GM12892 (cell line): Measurements from ENCODE around the gene TAF3.
"Not testable (repeated sequence)": the region's sequence is repeated elsewhere in the genome, so short reads cannot be mapped to it uniquely, and the experiment has no call there.

Experiments
- DNase-seq: peaks from one replicate; pipeline ENCODE4 v3.0.0; 2011; ENCODE audit not compliant: insufficient read length
- FAIRE-seq: peaks from 2 replicates; lab custom pipeline; 2011; peaks lifted over from hg19 to GRCh38; lab: Jason Lieb, UNC
- POLR2A ChIP-seq: IDR thresholded peaks from 2 replicates; pipeline ENCODE4 v1.6.1; 2011; ENCODE audit warnings: low read depth, low read length, control low read depth
- POLR2AphosphoS5 ChIP-seq: IDR thresholded peaks from 2 replicates; pipeline ENCODE4 v1.6.1; 2011; ENCODE audit warnings: low read depth, low read length, control low read depth
- TAF1 ChIP-seq: IDR thresholded peaks from 2 replicates; pipeline ENCODE4 v1.6.1; 2011; ENCODE audit warnings: low read depth, mild to moderate bottlenecking, control low read depth, low read length, borderline replicate concordance

Gene TAF3

GRCh38 chr10:7792541-7792940, 25.8 kb upstream of the TAF3 start:
- DNase-seq, result no peak
- TF ChIP-seq POLR2AphosphoS5 (no peak), POLR2A (no peak), TAF1 (no peak)
- FAIRE-seq, result no peak

DNA sequence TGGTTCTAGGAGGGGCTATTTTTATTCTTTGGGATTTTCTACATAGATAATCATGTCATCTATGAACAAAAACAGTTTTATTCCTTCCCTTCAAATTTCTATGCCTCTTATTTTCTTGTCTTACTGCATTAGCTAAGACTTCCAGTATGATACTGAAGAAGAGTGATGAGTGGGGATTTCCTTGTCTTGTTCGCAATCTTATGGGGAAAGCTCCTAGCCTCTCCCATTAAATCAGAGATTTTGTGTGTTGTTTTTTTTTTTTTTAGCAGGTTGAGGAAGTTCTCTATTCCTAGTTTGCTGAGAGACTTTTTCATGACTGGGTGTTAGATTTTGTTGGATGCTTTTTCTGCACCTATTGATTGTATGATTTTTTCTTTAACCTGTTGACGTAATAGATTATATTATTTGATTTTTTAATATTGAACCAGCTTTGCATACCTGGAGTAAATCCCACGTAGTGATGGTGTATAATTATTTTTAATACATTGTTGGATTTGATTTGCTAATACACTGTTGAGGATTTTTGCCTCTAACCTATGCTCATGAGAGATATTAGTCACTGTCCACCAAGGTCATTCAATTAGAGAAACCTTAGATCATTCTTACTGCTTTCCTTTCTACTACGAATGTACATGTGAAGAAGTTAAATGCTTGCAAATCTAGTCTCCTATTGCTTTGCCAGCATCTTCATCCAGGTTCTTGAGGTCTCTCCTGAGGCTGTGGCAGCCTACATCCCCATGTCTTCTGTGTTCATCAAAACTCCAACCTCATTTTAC, 23.9 kb upstream of the TAF3 start:
- no peak for TF ChIP-seq POLR2A
- TF ChIP-seq POLR2AphosphoS5, result no peak
- no peak for TF ChIP-seq TAF1
- DNase-seq, result no peak
- no peak for FAIRE-seq

GRCh38 chr10:7795605-7796004, 22.7 kb upstream of the TAF3 start:
- DNase-seq (no peak), FAIRE-seq (no peak)
- TF ChIP-seq POLR2AphosphoS5, result no peak
- TF ChIP-seq POLR2A, result no peak
- no peak for TF ChIP-seq TAF1

- no peak for FAIRE-seq
- DNase-seq, result no peak
Measured at GRCh38 chr10:7797582-7797981, 20.7 kb upstream of the TAF3 start.

GRCh38 chr10:7802606-7803005, 15.7 kb upstream of the TAF3 start:
- TF ChIP-seq POLR2A (no peak), POLR2AphosphoS5 (no peak), TAF1 (no peak)
- DNase-seq, result no peak
- no peak for FAIRE-seq

More at GRCh38 chr10:7797582-7797981, 20.7 kb upstream of the TAF3 start:
- TF ChIP-seq POLR2A (no peak), POLR2AphosphoS5 (no peak), TAF1 (no peak)

DNA sequence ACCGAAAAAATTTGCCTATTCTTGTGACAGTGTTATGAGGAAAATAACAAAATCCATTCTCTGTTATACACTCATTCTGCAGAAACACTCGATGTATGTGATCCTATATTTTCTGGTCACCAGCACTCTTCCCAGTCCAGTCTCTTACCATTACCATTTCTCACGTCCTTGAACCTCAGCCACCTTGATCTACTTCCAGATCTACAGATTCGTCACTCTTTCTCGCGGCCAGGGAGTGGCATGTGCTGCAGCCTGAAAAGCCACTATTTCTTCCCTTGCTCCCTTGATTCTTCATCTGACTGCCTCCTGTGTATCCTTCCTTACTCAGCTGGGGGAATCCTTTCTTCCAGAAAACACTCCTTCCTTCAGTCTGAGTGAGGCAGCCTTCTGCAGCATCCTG, 14.1 kb upstream of the TAF3 start:
- TF ChIP-seq POLR2A (no peak), POLR2AphosphoS5 (no peak), TAF1 (no peak)
- FAIRE-seq (no peak), DNase-seq (no peak)

DNA sequence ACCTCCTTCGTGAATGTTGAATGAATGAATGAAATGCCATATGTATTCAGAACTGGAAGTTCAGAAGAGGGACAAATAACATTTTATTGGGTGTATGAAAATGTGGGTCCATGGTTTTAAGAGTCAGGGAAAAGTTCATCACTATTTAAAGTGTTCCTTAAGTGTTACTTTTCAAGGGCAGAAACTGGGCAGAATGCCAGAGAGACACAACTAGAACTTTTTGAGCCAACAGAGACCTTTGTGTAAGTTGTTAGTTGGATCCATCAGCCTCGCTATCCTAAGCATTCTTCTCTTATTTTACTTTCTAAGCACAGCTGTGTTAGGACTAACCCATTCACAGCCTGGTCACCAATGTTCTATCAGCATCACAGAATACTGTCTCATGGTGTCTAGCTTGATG, 13.6 kb upstream of the TAF3 start:
- no peak for TF ChIP-seq TAF1
- DNase-seq (no peak), FAIRE-seq (no peak)

- FAIRE-seq, result no peak
- no peak for DNase-seq
- TF ChIP-seq POLR2A (no peak), POLR2AphosphoS5 (no peak)
Measured at GRCh38 chr10:7808686-7809267, 9.5 kb upstream of the TAF3 start.

DNA sequence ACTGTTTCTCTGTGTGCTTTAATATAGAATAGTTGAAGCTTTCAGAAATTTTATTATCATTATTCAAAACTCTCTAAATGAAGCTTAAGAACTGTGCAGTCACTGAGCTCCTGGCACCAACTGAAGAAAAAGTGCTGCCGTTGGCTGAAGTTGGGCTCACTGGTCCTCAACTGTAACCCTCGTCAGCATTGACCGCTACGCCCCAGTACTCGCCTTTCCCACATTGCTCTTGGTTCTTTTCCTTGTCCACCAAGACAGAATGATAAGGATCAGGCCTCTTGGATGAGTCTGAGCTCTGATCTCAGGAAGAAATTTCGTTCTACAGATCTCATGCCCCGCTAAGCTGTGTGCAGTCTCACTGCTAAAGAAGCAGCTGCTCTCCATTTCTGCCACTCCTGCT, 7.9 kb upstream of the TAF3 start:
- no peak for DNase-seq
- TF ChIP-seq POLR2AphosphoS5 (no peak), TAF1 (no peak), POLR2A (no peak)
- FAIRE-seq, result no peak

GRCh38 chr10:7811000-7811399, 7.3 kb upstream of the TAF3 start:
- FAIRE-seq, result no peak
- TF ChIP-seq POLR2AphosphoS5 (no peak), TAF1 (no peak), POLR2A (no peak)
- DNase-seq, result no peak

DNA sequence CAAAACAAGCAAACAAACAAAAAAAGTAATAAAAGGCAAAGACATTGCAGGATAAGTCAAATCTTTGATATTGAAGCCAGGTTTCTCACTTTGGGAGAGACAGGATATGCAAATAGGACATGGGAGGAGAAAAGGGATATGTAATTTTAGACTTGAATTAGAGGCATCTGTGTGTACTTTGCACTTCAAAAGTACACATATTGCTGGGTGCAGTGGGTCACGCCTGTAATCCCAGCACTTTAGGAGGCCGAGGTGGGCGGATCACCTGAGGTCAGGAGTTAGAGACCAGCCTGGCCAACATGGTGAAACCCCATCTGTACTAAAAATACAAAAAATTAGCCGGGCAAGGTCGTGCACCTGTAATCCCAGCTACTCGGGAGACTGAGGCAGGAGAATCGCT, 6.6 kb upstream of the TAF3 start:
- DNase-seq, FAIRE-seq: not testable (repeated sequence)

DNA sequence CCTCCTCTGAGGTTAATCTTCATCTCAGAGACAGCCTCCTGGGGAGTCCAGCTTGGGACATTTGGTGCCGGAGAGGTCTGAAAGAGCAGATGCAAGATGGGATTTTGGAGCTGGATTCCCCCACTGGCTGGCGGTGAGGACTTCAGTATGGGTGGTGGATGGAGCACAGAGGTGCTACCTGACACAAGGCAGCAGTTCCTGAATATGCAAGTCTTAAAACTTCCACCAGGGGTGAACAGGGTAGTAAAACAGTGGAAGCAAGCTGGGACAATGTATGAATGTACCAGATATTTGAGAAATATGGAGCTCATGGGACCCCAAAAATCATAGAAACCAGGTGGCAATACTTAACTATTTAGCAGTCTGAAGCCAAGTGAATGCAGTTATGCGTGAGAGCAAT, 4.8 kb upstream of the TAF3 start:
- no peak for DNase-seq
- TF ChIP-seq TAF1, result no peak
- no peak for TF ChIP-seq POLR2AphosphoS5
- TF ChIP-seq POLR2A, result no peak
- no peak for FAIRE-seq
